Panc1 (cell line): Measurements from ENCODE around the gene CERKL.

ENCODE experiments used
- CTCF ChIP-seq: fragments of 450-650 bp; IDR thresholded peaks from 2 replicates; pipeline ENCODE4 v1.5.1; 2017; ENCODE audit warnings: mild to moderate bottlenecking
- REST ChIP-seq, 2 experiments: IDR thresholded peaks; 2 replicates each; pipeline ENCODE4 v1.6.1; 2011 to 2012; ENCODE audit warnings: low read depth in 2 of 2, control low read depth in 1 of 2, low read length in 1 of 2, mild to moderate bottlenecking in 1 of 2, moderate library complexity in 1 of 2; ENCODE audit not compliant: insufficient read depth in 1 of 2

DNA sequence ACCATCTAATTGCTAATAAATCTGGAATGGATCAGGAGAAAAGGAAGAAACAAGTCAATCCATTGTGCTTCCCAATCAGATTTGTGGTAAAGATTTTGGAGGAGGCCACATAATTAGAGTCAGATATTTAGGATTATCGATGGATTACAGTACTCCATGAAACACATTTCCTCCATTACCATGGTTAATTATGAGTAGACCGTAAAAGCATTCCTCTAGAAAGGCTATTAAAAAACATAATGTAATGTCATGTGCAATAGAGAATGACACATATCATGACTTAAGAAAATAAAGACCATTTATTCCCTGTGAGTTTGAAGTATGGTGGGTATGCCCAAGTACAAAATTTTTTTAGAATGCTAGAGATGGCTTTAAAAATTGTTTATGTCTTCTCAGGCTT is 103.7 kb downstream of the CERKL start:
- TF ChIP-seq CTCF (no peak), REST (IDR thresholded peaks at IDR 0.05; ENCODE audit: insufficient read depth in 1 of 2, low read depth in 2 of 2, low read length in 1 of 2) (no peak)
